Left lung (tissue), 10 donors: ENCODE data around the gene ASTL. TPM values are rescaled to one million over a fixed set of nuclear protein-coding genes. Genes with fewer than 3 reads are reported as not detected.
A peak's percentile ranks its signal among the peaks of the same experiment; 100 is the strongest.

ENCODE experiments used
- ATAC-seq: fragments of 200-7000 bp; cut with Tn5 transposase; one replicate; pipeline ENCODE4 v1.9.1; 2020; ENCODE audit warnings: moderate library complexity
- DNase-seq, 4 donors: peaks; one replicate each; pipeline ENCODE4 v3.0.0-alpha.2; 2013 to 2020
- H3K27ac ChIP-seq, 2 donors: fragments of 200-600 bp; sonication (generic) in 1 of 2; one replicate each; pipeline versions ENCODE4 v1.5.0 to v1.8.0; 2020 to 2021
- H3K27me3 ChIP-seq, 2 donors: fragments of 200-600 bp; sonication (generic) in 1 of 2; one replicate each; pipeline versions ENCODE4 v1.5.0 to v1.8.0; 2020 to 2021
- H3K36me3 ChIP-seq, 2 donors: fragments of 200-600 bp; sonication (generic) in 1 of 2; one replicate each; pipeline versions ENCODE4 v1.5.0 to v1.8.0; 2020 to 2021
- H3K4me1 ChIP-seq, 2 donors: fragments of 200-600 bp; one replicate each; pipeline ENCODE4 v1.8.0; 2021
- H3K4me3 ChIP-seq, 2 donors: fragments of 200-600 bp; sonication (generic) in 1 of 2; one replicate each; pipeline versions ENCODE4 v1.5.0 to v1.8.0; 2020 to 2021; ENCODE audit warnings: mild to moderate bottlenecking in 1 of 2
- H3K9me3 ChIP-seq, 2 donors: fragments of 200-600 bp; sonication (generic) in 1 of 2; one replicate each; pipeline versions ENCODE4 v1.5.0 to v1.8.0; 2020 to 2021
- intact Hi-C, 2 donors: fragments of 100-400 bp; cut with DNase I; formaldehyde crosslinking; loops; one replicate each; pipeline versions ENCODE4 v1.11.2 to v1.14.2; 2022
- polyA plus RNA-seq, 6 donors: library from polyadenylated mRNA; unstranded; fragments of 120-200 nt; gene quantifications; one replicate each; pipeline ENCODE4 v1.2.1, GENCODE V29; 2013; ENCODE audit not compliant: insufficient read length in 6 of 6
- total RNA-seq, 2 donors: library from RNA; stranded (reverse); fragmentation: NEBNext Ultra II Directional; extraction: Animal tissue kit (Norgen Biotek cat#: 25700); gene quantifications; one replicate each; pipeline ENCODE4 v1.2.1, GENCODE V29; 2021
- TF ChIP-seq, protein P1 (sequence below), 2 donors: fragments of 200-600 bp; sonication (generic) in 1 of 2; IDR thresholded peaks; one replicate each; pipeline versions ENCODE4 v1.5.0 to v1.8.0; 2021; ENCODE audit warnings: antibody characterized with exemption in 2 of 2
- donor health status: DM: no; HTN: yes; CAD: no.
- donor health status: DM: no; HTN: no; CAD: no.

The ASTL gene
- total and polyA plus RNA-seq, 8 donors, result 0.11 to 0.30 (median 0.21) TPM; not detected in 3

DNA sequence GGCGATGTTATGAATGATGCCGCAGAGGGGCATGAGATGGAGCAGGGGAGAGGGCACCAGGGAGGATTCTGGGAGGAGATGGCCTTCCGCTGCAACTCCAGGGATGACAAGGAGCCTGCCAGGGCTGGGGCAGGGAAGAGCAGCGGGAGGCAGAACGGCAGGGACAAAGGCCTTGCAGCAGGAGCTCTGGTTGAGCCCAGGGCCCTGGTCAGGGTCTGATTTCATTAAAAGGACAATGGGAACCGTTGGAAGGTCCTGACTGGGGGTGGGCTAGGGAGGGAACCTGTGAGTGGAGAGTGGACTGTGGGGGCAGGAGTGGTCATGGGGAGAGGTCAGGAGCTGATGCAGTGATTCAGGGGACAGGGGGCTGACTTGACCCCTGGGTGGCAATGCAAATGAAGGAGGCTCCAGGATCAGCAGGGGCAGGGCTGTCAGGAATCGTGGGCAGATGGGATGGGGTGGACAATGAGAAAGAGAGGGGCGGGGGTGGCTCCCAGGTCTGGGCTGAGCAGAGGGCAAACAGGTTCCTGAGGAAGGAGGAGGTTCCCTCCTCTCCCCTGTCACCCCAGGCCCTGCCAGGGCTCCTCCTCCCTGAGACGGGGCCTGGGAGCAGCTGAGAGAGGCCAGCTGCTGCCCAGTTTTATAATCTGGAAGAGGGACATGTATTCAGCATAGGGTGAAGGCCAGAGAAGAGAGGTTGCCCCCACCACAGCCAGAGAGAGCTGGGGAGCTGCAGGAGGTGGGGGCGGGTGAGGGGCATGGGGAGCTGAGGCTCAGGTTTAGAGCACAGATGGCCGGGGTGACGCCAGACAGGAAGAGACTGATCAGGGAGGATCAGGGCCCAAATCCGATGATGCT is 14.2 kb upstream of the ASTL start:
- peak in 2 of 4 donors; percentile 16 to 58 for DNase-seq
- ATAC-seq, result no peak
- Histone ChIP-seq H3K27me3 (peaks cover 0 to 1% of the 10 kb centered on the region in 2 donors), H3K4me3 (no peak overlapping the region), H3K9me3 (no peaks in the 10 kb centered on the region), H3K4me1 (peaks cover 0 to 18% of the 10 kb centered on the region in 2 donors), H3K27ac (no peak overlapping the region), H3K36me3 (no peaks in the 10 kb centered on the region)
- TF ChIP-seq, protein P1, sequence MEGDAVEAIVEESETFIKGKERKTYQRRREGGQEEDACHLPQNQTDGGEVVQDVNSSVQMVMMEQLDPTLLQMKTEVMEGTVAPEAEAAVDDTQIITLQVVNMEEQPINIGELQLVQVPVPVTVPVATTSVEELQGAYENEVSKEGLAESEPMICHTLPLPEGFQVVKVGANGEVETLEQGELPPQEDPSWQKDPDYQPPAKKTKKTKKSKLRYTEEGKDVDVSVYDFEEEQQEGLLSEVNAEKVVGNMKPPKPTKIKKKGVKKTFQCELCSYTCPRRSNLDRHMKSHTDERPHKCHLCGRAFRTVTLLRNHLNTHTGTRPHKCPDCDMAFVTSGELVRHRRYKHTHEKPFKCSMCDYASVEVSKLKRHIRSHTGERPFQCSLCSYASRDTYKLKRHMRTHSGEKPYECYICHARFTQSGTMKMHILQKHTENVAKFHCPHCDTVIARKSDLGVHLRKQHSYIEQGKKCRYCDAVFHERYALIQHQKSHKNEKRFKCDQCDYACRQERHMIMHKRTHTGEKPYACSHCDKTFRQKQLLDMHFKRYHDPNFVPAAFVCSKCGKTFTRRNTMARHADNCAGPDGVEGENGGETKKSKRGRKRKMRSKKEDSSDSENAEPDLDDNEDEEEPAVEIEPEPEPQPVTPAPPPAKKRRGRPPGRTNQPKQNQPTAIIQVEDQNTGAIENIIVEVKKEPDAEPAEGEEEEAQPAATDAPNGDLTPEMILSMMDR (IDR thresholded peaks at IDR 0.05), result no peak
- intact Hi-C loops, result no loop called here

DNA sequence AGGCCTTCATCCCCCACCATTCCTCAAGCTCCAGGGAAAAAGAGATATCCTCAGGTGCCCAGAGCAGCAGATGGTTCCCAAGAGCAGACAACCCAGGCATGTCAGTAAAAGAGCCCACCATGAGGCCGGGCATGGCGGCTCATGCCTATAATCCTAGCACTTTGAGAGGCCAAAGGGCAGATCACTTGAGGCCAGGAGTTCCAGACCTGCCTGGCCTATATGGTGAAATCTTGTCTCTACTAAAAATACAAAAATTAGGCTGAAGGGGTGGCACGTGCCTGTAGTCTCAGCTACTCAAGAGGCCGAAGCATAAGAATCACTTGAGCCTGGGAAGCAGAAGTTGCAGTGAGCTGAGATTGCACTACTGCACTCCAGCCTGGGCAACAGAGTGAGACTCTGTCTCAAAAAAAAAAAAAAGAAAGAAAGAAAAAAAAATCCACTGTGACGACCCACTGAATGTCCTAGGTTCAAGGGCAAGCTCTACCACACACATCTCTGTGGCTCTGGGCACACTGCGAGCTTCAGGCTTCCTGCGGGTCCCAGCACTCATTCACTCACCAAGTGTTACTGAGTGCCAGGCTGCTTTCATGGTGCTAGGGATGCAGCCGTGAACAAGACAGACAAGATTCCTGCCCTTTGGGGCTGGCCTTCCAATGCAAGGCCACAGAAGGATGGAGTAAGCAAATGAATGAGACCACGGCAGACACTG is 13.4 kb upstream of the ASTL start:
- TF ChIP-seq, protein P1 (IDR thresholded peaks at IDR 0.05), result no peak
- no peak overlapping the region for H3K4me3 ChIP-seq
- intact Hi-C loops, result no loop called here

DNA sequence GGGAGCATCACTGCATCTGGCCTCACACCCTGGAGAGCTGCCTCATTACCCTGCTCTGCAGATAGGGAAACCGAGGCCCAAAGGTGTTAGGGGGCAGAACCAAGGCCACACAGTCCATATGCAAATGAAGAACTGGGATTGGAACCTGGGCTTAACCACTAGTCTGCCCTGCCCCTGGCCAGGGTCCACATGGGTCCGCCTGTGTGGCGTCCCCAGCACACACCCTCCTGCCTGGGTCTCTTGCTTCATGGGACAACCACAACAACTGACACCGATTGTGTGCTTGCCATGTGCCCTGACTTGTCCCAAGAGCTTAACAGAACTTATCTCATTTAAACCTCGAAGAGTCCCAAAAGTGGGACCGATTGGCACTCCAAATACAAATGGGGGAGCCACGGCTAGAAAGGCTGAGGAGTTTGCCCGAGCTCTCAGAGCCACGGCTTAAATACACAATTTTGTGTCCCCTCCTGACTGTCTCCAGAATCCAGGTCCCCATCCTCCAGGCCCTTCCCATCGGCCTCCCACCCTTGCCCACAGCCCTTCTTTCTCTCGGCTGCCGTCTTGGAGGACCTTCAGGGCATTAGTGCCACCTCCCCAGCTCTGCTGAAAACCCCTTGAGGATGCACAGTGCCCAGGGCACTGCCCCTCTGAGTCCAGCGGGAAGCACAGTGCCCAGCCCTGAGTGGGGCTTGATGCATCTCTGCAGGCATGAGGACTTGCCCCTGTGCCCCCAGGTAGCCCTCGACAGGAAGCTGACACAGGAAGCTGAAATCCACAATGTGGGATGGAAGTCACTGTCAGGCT is 12.7 kb upstream of the ASTL start:
- Histone ChIP-seq H3K4me1 (peaks cover 0 to 32% of the 10 kb centered on the region in 2 donors), H3K27ac (no peak overlapping the region), H3K9me3 (no peaks in the 10 kb centered on the region), H3K27me3 (no peaks in the 10 kb centered on the region), H3K4me3 (no peak overlapping the region), H3K36me3 (no peaks in the 10 kb centered on the region)
- TF ChIP-seq, protein P1 (IDR thresholded peaks at IDR 0.05), result no peak
- intact Hi-C loops, result no loop called here
- DNase-seq, result peak in 1 of 4 donors; percentile 22
- no peak for ATAC-seq

More for the DNA sequence above, 13.4 kb upstream of the ASTL start:
- no peak overlapping the region for H3K27ac ChIP-seq
- DNase-seq, result peak in 1 of 4 donors; percentile 11
- no peak for ATAC-seq
- no peaks in the 10 kb centered on the region for H3K27me3 ChIP-seq
- peaks cover 0 to 25% of the 10 kb centered on the region in 2 donors for H3K4me1 ChIP-seq
- no peaks in the 10 kb centered on the region for H3K36me3 ChIP-seq
- no peaks in the 10 kb centered on the region for H3K9me3 ChIP-seq

DNA sequence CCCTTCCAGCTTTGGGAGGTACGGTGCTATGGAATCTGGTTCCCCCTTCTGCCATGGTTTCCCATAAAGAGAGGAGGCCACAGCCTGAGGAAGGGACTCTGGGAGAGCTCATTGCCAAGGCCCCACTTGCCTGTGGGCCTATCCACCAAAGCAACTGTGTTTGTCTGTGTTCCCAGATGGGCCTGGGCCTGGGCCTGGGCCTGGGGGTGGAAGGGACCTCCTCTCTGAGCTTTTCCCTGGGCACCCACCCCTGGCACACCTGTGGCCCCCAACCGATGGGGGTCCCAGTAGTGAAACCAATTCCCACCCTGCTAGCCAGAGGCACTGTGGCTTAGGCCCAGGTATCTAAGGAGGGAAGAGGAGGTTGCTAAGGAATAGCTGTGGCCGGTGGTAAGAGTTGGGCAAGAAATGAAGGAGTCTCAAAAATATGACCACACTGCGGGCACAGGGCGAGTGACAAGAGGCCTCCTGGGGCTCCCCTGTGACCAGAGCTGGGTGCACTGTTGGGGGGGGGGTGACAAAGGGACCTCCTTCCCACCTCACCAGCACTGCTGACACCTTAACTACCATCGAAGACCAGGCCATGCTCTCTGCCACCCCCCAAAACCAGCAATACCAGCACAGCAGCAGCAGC is 11.8 kb upstream of the ASTL start:
- Histone ChIP-seq H3K27me3 (no peaks in the 10 kb centered on the region), H3K36me3 (no peaks in the 10 kb centered on the region), H3K9me3 (no peaks in the 10 kb centered on the region), H3K4me1 (peaks cover 0 to 38% of the 10 kb centered on the region in 2 donors), H3K4me3 (no peak overlapping the region), H3K27ac (no peak overlapping the region)
- intact Hi-C loops, result no loop called here
- peak in 1 of 4 donors; percentile 10 for DNase-seq
- ATAC-seq, result no peak
- TF ChIP-seq, protein P1 (IDR thresholded peaks at IDR 0.05), result no peak
